ENCODE data around the gene MIOS.

GRCh38 chr7:7585241-7585928, 18.7 kb downstream of the MIOS start:
- no peak for TF ChIP-seq EZH2phosphoT487 (IDR thresholded peaks at IDR 0.05)
- TF ChIP-seq EZH2 (IDR thresholded peaks at IDR 0.05): no peak
- TF ChIP-seq, protein P1, sequence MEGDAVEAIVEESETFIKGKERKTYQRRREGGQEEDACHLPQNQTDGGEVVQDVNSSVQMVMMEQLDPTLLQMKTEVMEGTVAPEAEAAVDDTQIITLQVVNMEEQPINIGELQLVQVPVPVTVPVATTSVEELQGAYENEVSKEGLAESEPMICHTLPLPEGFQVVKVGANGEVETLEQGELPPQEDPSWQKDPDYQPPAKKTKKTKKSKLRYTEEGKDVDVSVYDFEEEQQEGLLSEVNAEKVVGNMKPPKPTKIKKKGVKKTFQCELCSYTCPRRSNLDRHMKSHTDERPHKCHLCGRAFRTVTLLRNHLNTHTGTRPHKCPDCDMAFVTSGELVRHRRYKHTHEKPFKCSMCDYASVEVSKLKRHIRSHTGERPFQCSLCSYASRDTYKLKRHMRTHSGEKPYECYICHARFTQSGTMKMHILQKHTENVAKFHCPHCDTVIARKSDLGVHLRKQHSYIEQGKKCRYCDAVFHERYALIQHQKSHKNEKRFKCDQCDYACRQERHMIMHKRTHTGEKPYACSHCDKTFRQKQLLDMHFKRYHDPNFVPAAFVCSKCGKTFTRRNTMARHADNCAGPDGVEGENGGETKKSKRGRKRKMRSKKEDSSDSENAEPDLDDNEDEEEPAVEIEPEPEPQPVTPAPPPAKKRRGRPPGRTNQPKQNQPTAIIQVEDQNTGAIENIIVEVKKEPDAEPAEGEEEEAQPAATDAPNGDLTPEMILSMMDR (IDR thresholded peaks at IDR 0.05): no peak
